ENCODE measurements around the gene DNAH12.
A peak's percentile ranks its signal among the peaks of the same experiment; 100 is the strongest.

DNAH12 gene, protein sequence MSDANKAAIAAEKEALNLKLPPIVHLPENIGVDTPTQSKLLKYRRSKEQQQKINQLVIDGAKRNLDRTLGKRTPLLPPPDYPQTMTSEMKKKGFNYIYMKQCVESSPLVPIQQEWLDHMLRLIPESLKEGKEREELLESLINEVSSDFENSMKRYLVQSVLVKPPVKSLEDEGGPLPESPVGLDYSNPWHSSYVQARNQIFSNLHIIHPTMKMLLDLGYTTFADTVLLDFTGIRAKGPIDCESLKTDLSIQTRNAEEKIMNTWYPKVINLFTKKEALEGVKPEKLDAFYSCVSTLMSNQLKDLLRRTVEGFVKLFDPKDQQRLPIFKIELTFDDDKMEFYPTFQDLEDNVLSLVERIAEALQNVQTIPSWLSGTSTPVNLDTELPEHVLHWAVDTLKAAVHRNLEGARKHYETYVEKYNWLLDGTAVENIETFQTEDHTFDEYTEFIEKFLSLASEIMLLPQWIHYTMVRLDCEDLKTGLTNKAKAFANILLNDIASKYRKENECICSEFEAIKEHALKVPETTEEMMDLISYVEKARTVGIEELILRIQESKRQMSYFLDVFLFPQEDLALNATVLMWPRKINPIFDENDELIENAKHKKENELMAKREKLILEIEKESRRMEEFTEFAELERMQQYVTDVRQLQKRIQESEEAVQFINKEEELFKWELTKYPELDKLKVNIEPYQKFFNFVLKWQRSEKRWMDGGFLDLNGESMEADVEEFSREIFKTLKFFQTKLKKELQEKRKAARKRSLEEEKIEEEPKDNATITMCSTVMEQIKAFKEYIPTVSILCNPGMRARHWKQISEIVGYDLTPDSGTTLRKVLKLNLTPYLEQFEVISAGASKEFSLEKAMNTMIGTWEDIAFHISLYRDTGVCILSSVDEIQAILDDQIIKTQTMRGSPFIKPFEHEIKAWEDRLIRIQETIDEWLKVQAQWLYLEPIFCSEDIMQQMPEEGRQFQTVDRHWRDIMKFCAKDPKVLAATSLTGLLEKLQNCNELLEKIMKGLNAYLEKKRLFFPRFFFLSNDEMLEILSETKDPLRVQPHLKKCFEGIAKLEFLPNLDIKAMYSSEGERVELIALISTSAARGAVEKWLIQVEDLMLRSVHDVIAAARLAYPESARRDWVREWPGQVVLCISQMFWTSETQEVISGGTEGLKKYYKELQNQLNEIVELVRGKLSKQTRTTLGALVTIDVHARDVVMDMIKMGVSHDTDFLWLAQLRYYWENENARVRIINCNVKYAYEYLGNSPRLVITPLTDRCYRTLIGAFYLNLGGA (N-terminal part only)

DNA sequence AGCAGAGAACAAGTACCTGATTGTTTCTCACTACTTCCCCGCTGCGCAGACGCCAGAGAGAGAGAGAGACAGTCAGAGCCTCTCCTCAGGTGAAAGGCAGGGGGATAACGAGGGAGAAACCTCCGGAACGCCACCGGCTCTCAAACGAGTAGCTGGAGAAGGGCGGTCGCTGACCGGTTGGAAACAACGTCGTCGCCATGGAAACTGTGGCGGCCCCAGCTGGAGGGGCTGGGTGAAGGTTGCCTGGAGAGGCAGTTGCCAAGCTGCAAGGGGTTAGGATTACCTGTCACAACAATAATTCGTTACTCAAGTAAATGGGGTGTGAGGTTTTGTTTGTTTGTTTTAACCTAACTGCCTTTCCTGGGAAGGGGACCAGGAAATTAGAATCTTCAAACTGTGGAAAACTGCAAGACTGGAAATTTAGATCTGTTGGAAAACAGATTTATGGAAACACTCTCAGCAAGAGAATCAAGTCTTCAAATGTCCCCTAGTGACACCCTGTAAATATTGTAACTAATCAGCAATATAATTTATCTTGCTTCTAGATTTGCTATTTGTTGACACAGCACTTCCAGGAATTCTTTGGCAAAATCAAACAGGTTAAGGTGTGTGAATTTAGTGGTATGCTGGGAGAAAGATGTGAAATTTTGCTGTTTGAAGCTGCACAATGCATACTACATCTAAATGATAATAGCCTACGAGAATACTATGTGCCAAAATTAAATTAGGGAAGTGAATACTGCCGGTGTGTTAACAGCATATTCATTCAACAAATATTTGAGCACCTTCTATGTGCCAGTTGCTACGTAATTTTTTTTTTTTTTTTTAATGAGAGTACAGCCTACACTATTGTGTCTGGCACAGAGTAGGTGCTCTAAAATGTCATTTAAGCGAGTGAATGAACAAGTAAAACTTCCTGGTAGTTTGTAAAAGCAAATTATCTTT is at the start of gene DNAH12:
TSS of gene DNAH12 (minus strand) at position 164 of the 945 bp plus-strand sequence. CDS start 1,474 bp downstream, outside the sequence.
- no peak for DNase-seq (ENCODE audit: low spot score)

DNA sequence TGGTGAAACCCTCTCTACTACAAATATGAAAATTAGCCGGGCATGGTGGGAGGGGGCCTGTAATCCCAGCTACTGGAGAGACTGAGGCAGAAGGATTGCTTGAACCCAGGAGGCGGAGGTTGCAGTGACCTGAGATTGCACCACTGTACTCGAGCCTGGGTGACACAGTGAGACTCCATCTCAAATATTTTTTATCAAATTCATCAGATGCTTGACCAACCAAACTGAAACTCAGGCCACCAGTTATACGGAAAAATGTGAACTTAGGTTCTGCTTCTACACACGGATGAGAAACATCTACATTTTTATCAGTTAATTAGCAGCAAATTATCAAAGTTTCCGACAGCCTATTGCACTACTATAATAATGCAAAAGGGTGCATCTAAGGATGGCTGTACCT is 48.2 kb upstream of the DNAH12 start:
- no peak for DNase-seq (ENCODE audit: low spot score)

DNA sequence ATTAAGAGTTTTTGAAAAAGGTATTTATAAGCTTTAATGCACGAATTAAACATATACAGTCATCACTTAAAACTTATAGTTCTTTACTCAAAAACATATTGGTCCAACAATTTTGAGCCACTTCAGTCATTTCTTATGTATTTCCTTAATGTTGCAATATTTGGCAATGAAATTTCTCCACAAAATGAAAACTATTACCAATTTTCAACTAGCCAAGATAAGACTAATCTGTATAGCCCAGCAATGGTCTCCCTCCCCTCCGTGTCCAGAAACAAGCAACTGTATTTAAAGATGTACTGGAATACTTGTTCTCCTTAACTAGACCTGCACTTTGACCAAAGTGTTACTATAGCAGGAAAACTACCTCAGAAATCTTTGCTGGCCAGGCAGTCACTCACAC is 43.8 kb upstream of the DNAH12 start:
- no peak for DNase-seq (ENCODE audit: low spot score)

DNA sequence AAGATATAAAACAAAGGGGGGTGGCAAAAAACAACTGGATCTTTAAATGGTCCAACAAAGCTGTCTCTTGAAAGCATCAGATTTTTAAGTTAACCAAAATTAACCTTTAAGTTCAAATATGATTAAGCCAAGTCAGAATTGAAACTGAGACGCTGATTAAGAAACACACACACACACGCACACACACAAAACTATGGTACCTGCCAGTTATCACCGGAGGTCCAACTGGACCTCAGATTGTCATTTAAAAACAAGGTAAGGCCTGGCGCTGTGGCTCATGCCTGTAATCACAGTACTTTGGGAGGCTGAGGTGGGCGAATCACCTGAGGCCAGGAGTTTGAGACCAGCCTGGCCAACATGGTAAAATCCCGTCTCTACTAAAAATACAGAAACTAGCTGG is 42.6 kb upstream of the DNAH12 start:
- DNase-seq (ENCODE audit: low spot score) = no peak

DNA sequence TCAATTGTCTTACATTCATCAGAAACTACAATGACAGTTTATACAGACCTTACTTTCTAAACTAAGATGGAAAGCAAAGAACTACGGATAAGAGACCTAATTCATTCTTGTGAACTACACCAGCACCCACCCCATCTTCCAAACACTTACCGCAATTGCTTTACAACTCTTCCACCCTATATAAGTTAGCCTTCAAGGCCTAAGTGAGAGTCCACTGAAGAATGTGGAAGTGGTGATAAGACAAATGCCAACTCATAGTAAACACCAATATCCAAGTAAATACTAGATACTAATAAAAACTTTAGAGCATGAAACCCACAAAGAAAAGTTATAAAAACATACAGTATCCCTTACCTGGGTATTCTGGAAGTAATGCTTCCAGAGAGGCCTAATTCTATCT is 39.4 kb upstream of the DNAH12 start:
- DNase-seq (ENCODE audit: low spot score) = no peak

DNA sequence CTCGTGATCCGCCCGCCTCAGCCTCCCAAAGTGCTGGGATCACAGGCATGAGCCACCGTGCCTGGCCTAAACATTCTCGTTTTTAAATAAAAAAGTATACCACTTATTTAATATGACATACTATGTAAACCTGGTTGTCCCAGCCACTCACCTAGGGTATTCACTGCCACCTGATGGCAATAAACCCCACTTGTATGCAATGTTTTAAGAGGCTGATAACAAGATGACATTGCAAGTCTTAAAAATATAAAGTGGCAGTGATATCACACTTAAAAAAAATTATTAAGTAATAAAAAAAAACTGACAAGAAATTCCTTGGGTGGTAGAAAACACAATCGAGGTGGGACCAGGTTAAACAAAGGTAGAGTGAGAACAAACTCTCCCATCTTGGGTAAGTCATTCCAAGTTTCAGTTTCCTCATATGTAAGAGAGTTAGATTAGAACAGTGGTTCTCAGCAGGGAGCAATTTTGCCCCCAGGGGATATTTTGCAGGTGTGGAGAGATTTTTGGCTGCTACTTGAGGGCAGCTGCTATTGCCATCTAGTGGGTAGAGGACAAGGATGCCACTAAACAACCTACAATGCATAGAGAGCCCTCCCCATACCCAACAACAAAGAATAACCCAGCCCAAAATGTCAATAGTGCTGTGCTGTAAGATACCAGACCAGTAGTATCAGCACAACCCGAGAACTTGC is 38.5 kb upstream of the DNAH12 start:
- no peak for DNase-seq (ENCODE audit: low spot score)

DNA sequence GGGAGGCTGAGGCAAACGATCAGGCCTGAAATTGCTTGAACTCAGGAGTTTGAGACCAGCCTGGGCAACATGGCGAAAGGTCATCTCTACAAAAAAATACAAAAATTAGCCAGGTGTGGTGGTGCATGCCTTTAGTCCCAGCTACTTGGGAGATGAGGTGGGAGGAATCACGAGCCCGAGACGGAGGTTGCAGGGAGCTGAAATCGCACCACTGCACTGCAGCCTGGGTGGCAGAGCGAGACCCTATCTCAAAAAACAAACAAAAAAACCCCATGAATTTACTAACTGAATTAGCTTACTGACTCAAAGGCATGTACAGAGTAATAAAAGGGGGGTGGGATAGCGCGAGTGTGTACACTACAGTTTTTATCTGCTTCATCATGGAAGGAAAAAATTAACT is 33.7 kb upstream of the DNAH12 start:
- DNase-seq (ENCODE audit: low spot score) = no peak

DNA sequence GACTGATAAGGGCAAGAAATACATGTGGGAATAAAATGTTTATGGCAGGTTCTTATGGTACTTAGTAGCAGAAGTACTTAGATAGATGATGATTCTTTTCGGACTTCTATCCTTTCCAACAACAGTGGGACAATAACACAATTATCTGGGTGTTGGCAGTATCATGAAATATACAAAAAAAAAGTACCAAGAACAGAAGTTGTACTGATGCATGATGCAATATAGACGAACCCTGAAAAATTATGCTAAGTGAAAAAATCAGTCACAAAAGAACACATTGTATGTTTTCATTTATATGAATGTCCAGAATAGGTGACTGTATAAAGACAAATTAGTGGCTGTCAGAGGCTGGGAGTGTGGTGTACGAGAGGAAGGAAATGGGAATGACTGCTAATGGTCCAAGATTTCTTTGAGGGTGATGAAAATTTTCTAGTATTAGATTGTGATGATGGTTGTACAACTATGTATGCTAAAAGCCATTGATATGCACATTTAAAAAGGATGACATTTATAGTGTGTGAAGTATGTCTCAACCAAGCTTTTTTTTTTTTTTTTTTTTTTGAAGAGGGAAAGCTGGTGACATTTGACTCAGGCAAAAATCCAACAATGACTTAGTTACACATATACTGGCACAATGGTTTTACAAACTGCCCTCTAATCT is 32.0 kb upstream of the DNAH12 start:
- DNase-seq (ENCODE audit: low spot score) = no peak

DNA sequence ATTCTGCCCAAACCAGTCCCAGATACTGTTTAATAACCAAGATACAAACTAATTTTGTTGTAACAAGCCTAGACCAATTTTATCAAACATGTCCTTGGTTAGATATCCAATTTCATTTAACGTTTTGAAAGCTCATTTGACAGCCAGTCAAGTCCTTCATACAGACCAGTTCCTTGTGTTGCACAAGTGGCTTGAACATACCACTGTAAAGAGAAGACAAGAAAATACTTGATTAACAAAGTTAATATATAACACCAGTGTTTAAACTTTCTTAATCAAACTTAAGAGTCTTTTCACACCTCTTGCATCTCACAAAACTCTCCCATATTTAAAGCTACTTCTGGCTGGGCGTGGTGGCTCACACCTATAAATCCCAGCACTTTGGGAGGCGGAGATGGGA is 28.0 kb upstream of the DNAH12 start:
- DNase-seq (ENCODE audit: low spot score) = no peak

DNA sequence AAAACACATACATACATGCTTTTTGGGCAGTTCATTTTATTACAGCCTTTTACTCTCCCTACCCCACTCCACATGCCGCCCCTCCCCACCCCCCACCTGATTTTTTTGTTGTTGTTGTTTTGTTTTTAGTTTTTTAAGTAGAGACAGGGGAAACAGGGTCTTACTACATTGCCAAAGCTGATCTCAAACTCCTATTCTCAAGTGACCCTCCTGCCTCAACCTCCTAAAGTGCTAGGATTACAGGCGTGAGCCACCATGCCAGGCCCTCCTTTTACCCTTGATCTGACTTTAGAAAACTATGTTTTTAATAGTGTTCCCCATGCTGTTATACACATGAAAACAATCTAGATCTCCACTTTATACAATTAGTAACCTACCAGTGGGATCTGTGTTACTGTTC is 26.7 kb upstream of the DNAH12 start:
- DNase-seq (ENCODE audit: low spot score) = no peak

DNA sequence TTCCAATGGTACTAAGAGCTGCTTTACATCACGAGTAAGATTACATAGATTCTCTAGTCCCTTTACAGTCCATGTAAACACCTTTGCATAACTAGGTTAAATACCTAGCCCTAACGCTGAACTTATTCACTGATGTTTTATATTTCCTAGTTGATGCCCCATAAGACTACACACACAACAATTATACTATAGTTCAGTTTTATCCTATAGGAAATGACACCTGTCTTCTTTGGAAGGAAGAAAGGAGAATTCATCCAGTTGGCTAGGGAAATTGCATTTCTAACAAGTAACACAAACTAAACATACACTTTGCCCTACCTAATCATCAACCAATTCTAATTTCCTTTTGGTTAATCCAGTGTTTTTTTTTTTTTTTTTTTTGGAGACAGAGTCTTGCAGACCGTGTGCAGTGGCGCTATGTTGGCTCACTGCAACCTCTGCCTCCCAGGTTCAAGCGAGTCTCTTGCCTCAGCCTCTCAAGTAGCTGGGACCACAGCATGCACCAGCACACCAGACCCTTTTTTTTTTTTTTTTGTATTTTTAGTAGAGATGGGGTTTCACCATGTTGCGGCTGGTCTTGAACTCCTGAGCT is 25.8 kb upstream of the DNAH12 start:
- no peak for DNase-seq (ENCODE audit: low spot score)

DNA sequence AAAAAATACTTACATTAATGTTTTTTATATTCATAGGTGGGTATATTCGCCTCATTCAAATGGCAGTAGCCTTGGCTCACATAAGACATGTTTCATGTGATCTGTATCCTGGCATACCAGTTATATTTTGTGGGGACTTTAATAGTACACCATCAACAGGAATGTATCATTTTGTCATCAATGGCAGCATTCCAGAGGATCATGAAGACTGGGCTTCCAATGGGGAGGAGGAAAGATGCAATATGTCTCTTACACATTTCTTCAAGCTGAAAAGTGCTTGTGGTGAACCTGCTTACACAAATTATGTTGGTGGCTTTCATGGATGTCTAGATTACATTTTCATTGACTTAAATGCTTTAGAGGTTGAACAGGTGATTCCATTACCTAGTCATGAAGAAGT is 15.4 kb upstream of the DNAH12 start:
- no peak for DNase-seq (ENCODE audit: low spot score)

DNA sequence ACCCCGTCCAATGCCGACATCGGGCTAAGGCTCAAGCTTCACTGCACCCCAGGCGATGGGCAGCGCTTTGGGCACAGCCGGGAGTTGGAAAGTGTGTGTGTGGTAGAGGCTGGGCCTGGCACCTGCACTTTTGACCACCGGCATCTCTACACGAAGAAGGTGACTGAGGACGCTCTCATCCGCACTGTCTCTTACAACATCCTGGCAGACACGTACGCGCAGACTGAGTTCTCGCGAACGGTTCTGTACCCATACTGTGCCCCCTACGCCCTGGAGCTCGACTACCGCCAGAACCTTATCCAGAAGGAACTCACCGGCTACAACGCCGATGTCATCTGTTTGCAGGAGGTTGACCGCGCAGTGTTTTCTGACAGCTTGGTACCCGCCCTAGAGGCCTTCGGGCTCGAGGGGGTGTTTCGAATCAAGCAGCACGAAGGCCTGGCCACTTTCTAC is 13.0 kb upstream of the DNAH12 start:
- DNase-seq (ENCODE audit: low spot score) = no peak

DNA sequence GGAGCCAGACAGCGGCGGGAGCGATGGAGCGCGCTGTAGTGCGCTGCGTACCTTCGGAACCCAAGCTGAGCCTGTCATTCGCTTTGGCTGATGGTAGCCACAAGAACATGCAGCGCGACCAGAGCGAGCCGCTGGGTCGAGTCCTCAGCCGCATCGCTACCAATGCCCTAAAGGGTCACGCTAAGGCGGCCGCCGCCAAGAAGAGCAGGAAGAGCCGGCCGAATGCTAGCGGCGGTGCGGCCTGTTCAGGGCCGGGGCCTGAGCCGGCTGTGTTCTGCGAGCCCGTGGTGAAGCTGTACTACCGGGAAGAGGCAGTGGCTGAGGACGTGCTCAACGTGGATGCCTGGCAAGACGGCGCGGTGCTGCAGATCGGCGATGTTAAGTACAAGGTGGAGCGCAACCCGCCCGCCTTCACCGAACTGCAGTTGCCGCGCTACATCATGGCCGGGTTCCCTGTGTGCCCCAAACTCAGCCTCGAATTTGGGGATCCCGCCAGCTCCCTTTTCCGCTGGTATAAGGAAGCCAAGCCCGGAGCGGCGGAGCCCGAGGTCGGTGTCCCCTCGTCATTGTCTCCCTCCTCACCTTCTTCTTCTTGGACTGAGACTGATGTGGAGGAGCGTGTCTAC is 12.4 kb upstream of the DNAH12 start:
- DNase-seq (ENCODE audit: low spot score) = peak; percentile 23

DNA sequence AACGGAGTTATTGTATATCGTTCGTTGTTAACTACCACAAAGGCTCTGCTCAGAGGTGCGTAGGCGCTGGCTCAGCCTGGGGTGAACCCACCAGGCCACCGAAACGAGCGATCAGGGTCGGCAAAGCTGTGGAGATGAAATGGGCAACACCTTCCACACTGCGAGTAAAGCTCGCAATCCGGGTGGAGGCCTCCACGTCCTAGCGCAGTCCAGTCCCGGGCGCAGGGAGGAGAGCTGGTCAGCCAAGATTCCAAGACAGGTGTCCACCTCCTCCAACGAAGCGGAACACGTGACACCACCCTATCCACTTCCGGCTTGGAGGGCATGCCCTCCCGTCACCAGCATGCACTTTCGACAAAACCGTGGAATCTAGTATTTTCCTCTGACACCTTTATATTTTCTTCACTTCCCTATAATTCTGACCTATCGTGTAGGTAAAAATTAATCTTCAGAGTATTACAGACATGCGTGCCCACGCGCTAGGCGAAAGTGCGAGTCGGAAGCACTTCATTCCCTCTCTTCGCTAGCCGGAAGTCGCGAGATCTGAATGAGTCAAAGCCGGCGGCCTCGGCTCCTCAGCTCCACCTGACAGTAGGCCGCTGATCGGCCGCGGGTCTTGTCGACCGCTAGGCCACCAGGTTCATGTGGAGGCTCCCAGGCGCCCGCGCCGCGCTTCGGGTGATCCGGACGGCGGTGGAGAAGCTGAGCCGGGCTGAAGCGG is 11.8 kb upstream of the DNAH12 start, which contains the start of gene PDE12:
TSS of gene PDE12 (plus strand) at position 537 of the 721 bp plus-strand sequence. CDS start at position 643, 106 bp downstream.
- DNase-seq (ENCODE audit: low spot score) = peak; percentile 90

DNA sequence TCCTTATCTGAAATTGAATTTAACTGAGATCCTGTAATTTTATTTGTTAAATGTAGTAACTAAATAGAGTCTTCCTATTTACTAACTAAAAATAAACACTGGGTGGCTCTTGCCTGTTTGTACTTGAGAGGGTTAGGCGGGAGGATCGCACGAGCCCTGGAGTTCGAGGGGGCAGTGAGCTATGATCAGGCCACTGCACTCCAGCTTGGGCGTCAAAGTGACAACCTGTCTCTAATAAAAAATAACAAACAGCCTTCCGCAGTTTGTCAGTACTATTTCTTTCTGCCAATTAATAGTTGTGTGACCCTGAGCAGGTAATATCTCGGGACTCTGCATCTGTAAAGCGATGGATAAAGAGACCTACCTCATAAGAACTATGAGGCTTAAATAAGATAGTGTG is 11.2 kb upstream of the DNAH12 start:
- no peak for DNase-seq (ENCODE audit: low spot score)

DNA sequence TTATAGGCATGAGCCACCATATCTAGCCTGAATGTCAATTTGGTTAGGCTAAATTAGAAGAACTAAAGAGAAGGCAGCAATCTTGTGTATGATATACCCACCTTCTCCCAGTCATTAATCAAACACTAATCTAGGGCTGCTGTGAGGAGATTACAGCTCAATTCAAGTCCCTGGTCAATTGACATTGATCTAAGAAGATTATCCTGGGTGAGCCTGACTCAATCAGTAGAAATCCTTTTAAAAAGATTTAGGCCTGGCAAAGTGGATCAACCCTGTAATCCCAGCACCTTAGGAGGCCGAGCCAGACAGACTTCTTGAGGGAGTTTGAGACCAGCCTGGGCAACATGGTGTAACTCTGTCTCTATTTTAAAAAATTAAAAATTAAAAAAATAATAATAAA is 2.5 kb upstream of the DNAH12 start:
- no peak for DNase-seq (ENCODE audit: low spot score)

DNA sequence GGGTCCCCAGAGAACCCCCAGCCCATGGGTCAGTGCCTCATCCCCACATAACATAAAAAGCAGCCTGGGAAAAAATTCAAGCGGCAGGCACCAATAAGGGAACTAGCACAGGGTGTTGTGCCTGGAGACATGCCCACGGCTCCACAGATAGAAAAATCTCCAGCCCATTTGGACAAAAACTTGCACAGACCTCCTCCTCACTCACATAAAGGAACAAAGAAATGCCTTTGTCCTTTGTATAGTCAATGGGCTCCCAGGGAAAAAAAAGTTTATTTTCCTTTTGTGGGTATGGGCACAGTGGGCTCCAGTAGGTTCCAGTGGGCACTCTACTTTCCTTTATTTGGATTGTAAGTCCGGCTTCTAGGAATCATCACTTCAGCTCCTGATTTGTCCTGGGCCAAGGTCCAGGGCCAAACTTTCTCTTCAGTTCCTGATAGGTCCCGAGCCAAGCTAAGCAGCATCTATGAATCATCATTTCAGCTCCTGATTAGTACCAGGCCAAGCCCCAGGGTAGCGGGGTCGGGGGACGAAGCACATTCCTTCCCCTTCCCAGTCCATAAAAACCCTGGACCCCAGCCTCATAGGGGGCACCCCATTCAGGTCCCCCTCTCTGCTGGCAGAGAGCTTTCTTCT is 1.6 kb upstream of the DNAH12 start:
- DNase-seq (ENCODE audit: low spot score) = peak; percentile 36
